ENCODE results near the gene NUCB2.

DNA sequence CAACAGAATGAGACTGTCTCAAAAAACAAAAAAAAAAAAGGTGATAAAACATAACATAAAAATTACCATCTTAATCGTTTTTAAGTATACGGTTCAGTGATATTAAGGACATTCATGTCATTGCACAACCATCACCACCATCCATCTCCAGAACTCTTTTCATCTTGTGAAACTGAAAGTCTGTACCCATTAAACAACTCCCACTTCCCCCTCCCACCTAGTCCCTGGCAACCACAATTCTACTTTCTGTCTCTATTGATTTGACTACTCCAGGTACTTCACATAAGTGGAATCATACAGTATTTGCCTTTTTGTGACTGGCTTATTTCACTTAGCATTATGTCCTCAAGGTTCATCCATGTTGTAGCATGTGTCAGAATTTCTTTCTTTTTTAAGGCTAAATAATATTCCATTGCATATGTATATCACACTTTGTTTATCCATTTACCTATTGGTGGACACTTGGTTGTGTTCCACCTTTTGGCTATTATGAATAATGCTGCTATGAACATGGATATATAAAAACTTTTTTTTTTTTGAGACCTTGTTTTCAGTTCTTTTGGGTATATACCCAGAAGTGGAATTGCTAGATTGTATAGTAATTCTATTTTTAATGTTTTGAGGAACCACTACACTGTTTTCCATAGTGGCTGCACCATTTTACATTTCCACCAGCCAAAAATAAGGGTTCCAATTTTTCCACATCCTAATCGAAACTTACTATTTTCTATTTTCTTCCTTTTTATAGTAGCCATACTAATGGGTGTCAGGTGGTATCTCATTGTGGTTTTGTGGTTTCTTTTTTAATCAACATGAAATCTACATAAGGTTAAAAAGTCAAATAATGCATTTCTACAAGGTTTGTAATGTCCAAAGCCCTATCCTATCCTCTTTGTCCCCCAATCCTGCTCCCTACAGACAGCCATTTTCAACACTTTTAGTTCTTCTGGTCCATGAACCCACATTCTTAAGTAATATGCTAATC lies 45.4 kb upstream of the NUCB2 start:
- TF ChIP-seq, protein P1, sequence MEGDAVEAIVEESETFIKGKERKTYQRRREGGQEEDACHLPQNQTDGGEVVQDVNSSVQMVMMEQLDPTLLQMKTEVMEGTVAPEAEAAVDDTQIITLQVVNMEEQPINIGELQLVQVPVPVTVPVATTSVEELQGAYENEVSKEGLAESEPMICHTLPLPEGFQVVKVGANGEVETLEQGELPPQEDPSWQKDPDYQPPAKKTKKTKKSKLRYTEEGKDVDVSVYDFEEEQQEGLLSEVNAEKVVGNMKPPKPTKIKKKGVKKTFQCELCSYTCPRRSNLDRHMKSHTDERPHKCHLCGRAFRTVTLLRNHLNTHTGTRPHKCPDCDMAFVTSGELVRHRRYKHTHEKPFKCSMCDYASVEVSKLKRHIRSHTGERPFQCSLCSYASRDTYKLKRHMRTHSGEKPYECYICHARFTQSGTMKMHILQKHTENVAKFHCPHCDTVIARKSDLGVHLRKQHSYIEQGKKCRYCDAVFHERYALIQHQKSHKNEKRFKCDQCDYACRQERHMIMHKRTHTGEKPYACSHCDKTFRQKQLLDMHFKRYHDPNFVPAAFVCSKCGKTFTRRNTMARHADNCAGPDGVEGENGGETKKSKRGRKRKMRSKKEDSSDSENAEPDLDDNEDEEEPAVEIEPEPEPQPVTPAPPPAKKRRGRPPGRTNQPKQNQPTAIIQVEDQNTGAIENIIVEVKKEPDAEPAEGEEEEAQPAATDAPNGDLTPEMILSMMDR (IDR thresholded peaks at IDR 0.05; ENCODE audit: low read depth, low read length, poor library complexity, severe bottlenecking): no peak
- no peak for TF ChIP-seq EZH2phosphoT487 (IDR thresholded peaks at IDR 0.05; ENCODE audit: borderline replicate concordance, low read length)

Measured in DOHH2 (cell line).